ENCODE measurements around the gene CCSER1.

Gene CCSER1

GRCh38 chr4:90198086-90198847 lies 71.1 kb downstream of the CCSER1 start:
- DNase-seq = no peak

- DNase-seq = no peak
Measured at GRCh38 chr4:90207887-90208454, 80.8 kb downstream of the CCSER1 start.

GRCh38 chr4:90209922-90210321 lies 82.7 kb downstream of the CCSER1 start:
- no peak for DNase-seq

GRCh38 chr4:90211174-90211573 lies 84.0 kb downstream of the CCSER1 start:
- no peak for DNase-seq

GRCh38 chr4:90215286-90215685 lies 88.1 kb downstream of the CCSER1 start:
- no peak for DNase-seq

- no peak for DNase-seq
Measured at GRCh38 chr4:90219822-90220221, 92.6 kb downstream of the CCSER1 start.

GRCh38 chr4:90220459-90220858 lies 93.3 kb downstream of the CCSER1 start:
- DNase-seq = no peak

- no peak for DNase-seq
Measured at GRCh38 chr4:90226734-90227133, 99.5 kb downstream of the CCSER1 start.

GRCh38 chr4:90227177-90227576 lies 100.0 kb downstream of the CCSER1 start:
- DNase-seq = no peak

- no peak for DNase-seq
Measured at GRCh38 chr4:90234916-90235547, 107.8 kb downstream of the CCSER1 start.

GRCh38 chr4:90237751-90238530 lies 110.7 kb downstream of the CCSER1 start:
- DNase-seq = no peak

GRCh38 chr4:90240333-90240732 lies 113.1 kb downstream of the CCSER1 start:
- no peak for DNase-seq

GRCh38 chr4:90241008-90241407 lies 113.8 kb downstream of the CCSER1 start:
- DNase-seq = no peak

GRCh38 chr4:90245837-90246236 lies 118.6 kb downstream of the CCSER1 start:
- no peak for DNase-seq

GRCh38 chr4:90246816-90247215 lies 119.6 kb downstream of the CCSER1 start:
- DNase-seq = no peak

- DNase-seq = no peak
Measured at GRCh38 chr4:90254357-90254756, 127.2 kb downstream of the CCSER1 start.

- DNase-seq = no peak
Measured at GRCh38 chr4:90274175-90274574, 147.0 kb downstream of the CCSER1 start.

GRCh38 chr4:90280954-90281353 lies 153.8 kb downstream of the CCSER1 start:
- no peak for DNase-seq

GRCh38 chr4:90281541-90282355 lies 154.6 kb downstream of the CCSER1 start:
- no peak for DNase-seq

- DNase-seq = no peak
Measured at GRCh38 chr4:90290345-90290744, 163.2 kb downstream of the CCSER1 start.

GRCh38 chr4:90292438-90292837 lies 165.2 kb downstream of the CCSER1 start:
- DNase-seq = no peak

GRCh38 chr4:90293320-90293719 lies 166.1 kb downstream of the CCSER1 start:
- DNase-seq = no peak

- DNase-seq = no peak
Measured at GRCh38 chr4:90299373-90299772, 172.2 kb downstream of the CCSER1 start.
